DMS53 (cell line): ENCODE measurements around the gene KAZN.

Source experiments
- DNase-seq: peaks from one replicate; lab custom pipeline; 2025; lab: John Stamatoyannopoulos, UW

The KAZN gene

GRCh38 chr1:14743368-14743767 lies 144.9 kb downstream of the KAZN start:
- no peak for DNase-seq

- DNase-seq = no peak
Measured at GRCh38 chr1:14745001-14745720, 146.7 kb downstream of the KAZN start.

GRCh38 chr1:14745789-14746188 lies 147.3 kb downstream of the KAZN start:
- DNase-seq = no peak

- DNase-seq = no peak
Measured at GRCh38 chr1:14746393-14746792, 147.9 kb downstream of the KAZN start.

- no peak for DNase-seq
Measured at GRCh38 chr1:14748151-14748550, 149.7 kb downstream of the KAZN start.

- no peak for DNase-seq
Measured at GRCh38 chr1:14748977-14749376, 150.5 kb downstream of the KAZN start.

GRCh38 chr1:14750490-14750889 lies 152.0 kb downstream of the KAZN start:
- DNase-seq = no peak

- no peak for DNase-seq
Measured at GRCh38 chr1:14755518-14756252, 157.2 kb downstream of the KAZN start.

GRCh38 chr1:14756589-14757285 lies 158.3 kb downstream of the KAZN start:
- no peak for DNase-seq

GRCh38 chr1:14757286-14757625 lies 158.8 kb downstream of the KAZN start:
- no peak for DNase-seq

- no peak for DNase-seq
Measured at GRCh38 chr1:14759042-14759818, 160.7 kb downstream of the KAZN start.

- DNase-seq = no peak
Measured at GRCh38 chr1:14759843-14760242, 161.4 kb downstream of the KAZN start.

- DNase-seq = no peak
Measured at GRCh38 chr1:14760780-14761179, 162.3 kb downstream of the KAZN start.

- DNase-seq = no peak
Measured at GRCh38 chr1:14761291-14762153, 163.0 kb downstream of the KAZN start.

GRCh38 chr1:14763977-14764376 lies 165.5 kb downstream of the KAZN start:
- no peak for DNase-seq

- DNase-seq = no peak
Measured at GRCh38 chr1:14765773-14766172, 167.3 kb downstream of the KAZN start.

GRCh38 chr1:14767075-14767474 lies 168.6 kb downstream of the KAZN start:
- DNase-seq = no peak

GRCh38 chr1:14768582-14769304 lies 170.3 kb downstream of the KAZN start:
- DNase-seq = no peak

GRCh38 chr1:14769486-14770274 lies 171.2 kb downstream of the KAZN start:
- no peak for DNase-seq
